A673 (cell line): Measurements from ENCODE around the gene SMG7.

Source experiments
- EZH2 ChIP-seq: fragments of 200-600 bp; sonication (generic); IDR thresholded peaks from 2 replicates; pipeline ENCODE4 v1.6.1; 2017; ENCODE audit warnings: borderline replicate concordance, low read depth, mild to moderate bottlenecking, mixed read lengths, antibody characterized with exemption, low read length; ENCODE audit not compliant: poor library complexity, severe bottlenecking
- TF ChIP-seq, protein P1 (sequence below): fragments of 300-800, 200-600 bp; sonication (generic); conservative IDR thresholded peaks from 2 replicates; pipeline ENCODE4 v1.5.1; 2017; ENCODE audit warnings: low read depth, mild to moderate bottlenecking, antibody characterized with exemption, low read length, moderate library complexity, mixed read lengths

DNA sequence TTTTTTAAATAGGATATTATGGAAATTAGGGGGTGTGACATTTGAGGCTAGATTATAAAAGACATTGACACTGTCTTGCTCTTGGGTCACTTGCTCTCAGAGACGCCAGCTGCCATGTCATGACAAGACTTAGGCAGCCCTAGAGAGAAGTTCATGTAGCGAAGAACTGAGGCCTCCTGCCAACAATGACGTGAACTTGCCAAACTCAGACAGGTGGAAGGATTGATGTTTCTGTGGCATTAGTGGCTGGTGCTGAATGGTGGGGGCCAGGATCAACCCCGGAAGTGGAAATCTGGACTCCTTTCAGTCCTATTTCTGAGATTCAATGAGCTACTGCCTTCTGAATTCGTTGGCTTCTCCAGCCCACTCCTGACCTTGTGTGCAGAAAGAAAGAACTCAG is 103.3 kb downstream of the SMG7 start:
- TF ChIP-seq, protein P1, sequence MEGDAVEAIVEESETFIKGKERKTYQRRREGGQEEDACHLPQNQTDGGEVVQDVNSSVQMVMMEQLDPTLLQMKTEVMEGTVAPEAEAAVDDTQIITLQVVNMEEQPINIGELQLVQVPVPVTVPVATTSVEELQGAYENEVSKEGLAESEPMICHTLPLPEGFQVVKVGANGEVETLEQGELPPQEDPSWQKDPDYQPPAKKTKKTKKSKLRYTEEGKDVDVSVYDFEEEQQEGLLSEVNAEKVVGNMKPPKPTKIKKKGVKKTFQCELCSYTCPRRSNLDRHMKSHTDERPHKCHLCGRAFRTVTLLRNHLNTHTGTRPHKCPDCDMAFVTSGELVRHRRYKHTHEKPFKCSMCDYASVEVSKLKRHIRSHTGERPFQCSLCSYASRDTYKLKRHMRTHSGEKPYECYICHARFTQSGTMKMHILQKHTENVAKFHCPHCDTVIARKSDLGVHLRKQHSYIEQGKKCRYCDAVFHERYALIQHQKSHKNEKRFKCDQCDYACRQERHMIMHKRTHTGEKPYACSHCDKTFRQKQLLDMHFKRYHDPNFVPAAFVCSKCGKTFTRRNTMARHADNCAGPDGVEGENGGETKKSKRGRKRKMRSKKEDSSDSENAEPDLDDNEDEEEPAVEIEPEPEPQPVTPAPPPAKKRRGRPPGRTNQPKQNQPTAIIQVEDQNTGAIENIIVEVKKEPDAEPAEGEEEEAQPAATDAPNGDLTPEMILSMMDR, result no peak
- no peak for TF ChIP-seq EZH2
